Right atrium auricular region (tissue), 2 donors: Measurements from ENCODE around the gene PYY. TPM values are rescaled to one million over a fixed set of nuclear protein-coding genes. Genes with fewer than 3 reads are reported as not detected.

Experiments
- DNase-seq: peaks from one replicate; pipeline ENCODE4 v3.0.0-alpha.2; 2019; ENCODE audit warnings: low spot score
- H3K27ac ChIP-seq, 2 donors: fragments of 200-600 bp; sonication (generic); 1 replicate in 1 of 2; 2 replicates in 1 of 2; pipeline ENCODE4 v1.5.1; 2016 to 2019
- H3K27me3 ChIP-seq, 2 donors: fragments of 200-600 bp; sonication (generic); one replicate each; pipeline versions ENCODE4 v1.5.1 to v1.6.0; 2017 to 2019
- H3K36me3 ChIP-seq: fragments of 200-600 bp; sonication (generic); one replicate; pipeline ENCODE4 v1.5.1; 2016
- H3K4me1 ChIP-seq, 2 donors: fragments of 200-600 bp; sonication (generic); one replicate each; pipeline versions ENCODE4 v1.5.1 to v1.6.0; 2017 to 2019
- H3K4me3 ChIP-seq, 2 donors: fragments of 200-600 bp; sonication (generic); 1 replicate in 1 of 2; 2 replicates in 1 of 2; pipeline ENCODE4 v1.5.1; 2017 to 2019; ENCODE audit warnings: mild to moderate bottlenecking in 1 of 2, moderate library complexity in 1 of 2
- H3K9me3 ChIP-seq, 2 donors: fragments of 200-600 bp; sonication (generic); one replicate each; pipeline ENCODE4 v1.5.1; 2019
- CTCF ChIP-seq, 2 donors: fragments of 200-600 bp; sonication (generic); IDR thresholded peaks; one replicate each; pipeline ENCODE4 v1.5.1; 2019; ENCODE audit warnings: antibody characterized with exemption in 2 of 2
- total RNA-seq, 2 donors: library from RNA; depleted of rRNA; stranded (reverse); fragments of >200 nt; gene quantifications; one replicate each; pipeline ENCODE4 v1.1.0, GENCODE V29; 2016

The PYY gene
- total RNA-seq, 2 donors from 2014 or later = not detected

GRCh38 chr17:43952724-43953666 lies 745 bp downstream of the PYY start:
- Histone ChIP-seq H3K27ac (no peak overlapping the region), H3K36me3 (no peaks in the 10 kb centered on the region), H3K4me3 (peak overlapping the region in 1 of 2 donors; percentile 19), H3K4me1 (peaks cover 0 to 12% of the 10 kb centered on the region in 2 donors), H3K27me3 (peaks cover 11 to 24% of the 10 kb centered on the region in 2 donors), H3K9me3 (no peaks in the 10 kb centered on the region)
- DNase-seq = no peak
- TF ChIP-seq CTCF (IDR thresholded peaks at IDR 0.05) = no peak

- Histone ChIP-seq H3K4me3 (peak overlapping the region in 1 of 2 donors; percentile 19), H3K36me3 (no peaks in the 10 kb centered on the region), H3K4me1 (peaks cover 0 to 12% of the 10 kb centered on the region in 2 donors), H3K9me3 (no peaks in the 10 kb centered on the region), H3K27me3 (peaks cover 11 to 24% of the 10 kb centered on the region in 2 donors), H3K27ac (no peak overlapping the region)
- no peak for TF ChIP-seq CTCF (IDR thresholded peaks at IDR 0.05)
- DNase-seq = no peak
These were observed 1.4 kb downstream of the PYY start for GRCh38 chr17:43952351-43952723.

- Histone ChIP-seq H3K27ac (no peak overlapping the region), H3K27me3 (peaks cover 11 to 24% of the 10 kb centered on the region in 2 donors), H3K4me3 (no peak overlapping the region), H3K36me3 (no peaks in the 10 kb centered on the region), H3K9me3 (no peaks in the 10 kb centered on the region), H3K4me1 (peaks cover 0 to 12% of the 10 kb centered on the region in 2 donors)
- no peak for TF ChIP-seq CTCF (IDR thresholded peaks at IDR 0.05)
- no peak for DNase-seq
These were observed 2.0 kb downstream of the PYY start for GRCh38 chr17:43951750-43952149.

DNA sequence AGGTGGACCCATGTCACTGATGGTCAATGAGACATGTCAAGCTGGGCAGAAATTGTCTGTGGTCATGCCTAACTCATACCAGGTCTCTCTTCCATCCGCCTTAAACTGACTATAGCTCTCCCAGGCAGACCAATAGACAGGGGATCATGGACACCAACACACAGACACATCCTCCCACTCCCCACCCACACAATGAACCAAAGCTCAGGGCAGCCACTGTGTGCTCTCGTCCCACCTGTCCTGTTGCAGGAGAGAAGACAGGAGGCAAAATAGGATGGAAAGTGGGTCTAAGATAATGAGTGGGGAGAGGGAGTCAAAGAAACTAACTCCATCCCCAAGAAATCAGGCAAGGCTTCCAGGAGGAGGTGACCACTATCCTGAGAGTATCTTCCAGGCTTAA lies 3.2 kb downstream of the PYY start:
- H3K4me1 ChIP-seq = peaks cover 0 to 12% of the 10 kb centered on the region in 2 donors
- peaks cover 11 to 24% of the 10 kb centered on the region in 2 donors for H3K27me3 ChIP-seq
- no peak overlapping the region for H3K27ac ChIP-seq
- no peak for TF ChIP-seq CTCF (IDR thresholded peaks at IDR 0.05)
- H3K4me3 ChIP-seq = no peak overlapping the region
- no peaks in the 10 kb centered on the region for H3K9me3 ChIP-seq
- H3K36me3 ChIP-seq = no peaks in the 10 kb centered on the region
- no peak for DNase-seq

DNA sequence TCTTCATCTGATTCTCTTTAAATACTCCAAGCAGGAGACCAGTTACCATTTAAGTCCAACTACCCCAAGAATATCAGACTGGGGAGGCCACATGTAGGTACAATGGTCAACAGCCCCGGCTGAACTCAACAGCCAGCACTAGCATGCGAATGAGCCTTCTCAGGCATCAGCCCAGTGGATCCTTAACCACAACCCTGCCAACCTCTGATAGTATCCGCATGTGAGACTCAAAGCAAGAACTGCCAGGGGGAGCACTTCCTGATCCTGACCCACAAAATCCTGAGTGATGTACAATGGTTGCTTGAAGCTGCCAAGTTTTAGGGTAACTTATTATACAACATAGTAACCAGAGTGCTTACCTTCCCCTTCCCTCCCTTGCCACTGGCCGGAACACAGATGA lies 4.0 kb downstream of the PYY start:
- H3K36me3 ChIP-seq = no peaks in the 10 kb centered on the region
- no peaks in the 10 kb centered on the region for H3K9me3 ChIP-seq
- H3K4me1 ChIP-seq = peaks cover 0 to 12% of the 10 kb centered on the region in 2 donors
- no peak for TF ChIP-seq CTCF (IDR thresholded peaks at IDR 0.05)
- H3K4me3 ChIP-seq = no peak overlapping the region
- H3K27me3 ChIP-seq = peaks cover 11 to 24% of the 10 kb centered on the region in 2 donors
- DNase-seq = no peak
- H3K27ac ChIP-seq = no peak overlapping the region
